Sigmoid colon (tissue), 7 donors: ENCODE measurements around the gene C1orf226. TPM values are rescaled to one million over a fixed set of nuclear protein-coding genes. Genes with fewer than 3 reads are reported as not detected.

Source experiments
- DNase-seq: peaks from one replicate; pipeline ENCODE4 v3.0.0-alpha.2; 2019
- H3K27ac ChIP-seq, 4 donors: fragments of 200-600 bp; sonication (generic); one replicate each; pipeline ENCODE4 v1.5.1; 2016 to 2019; ENCODE audit warnings: mild to moderate bottlenecking in 1 of 4
- H3K27me3 ChIP-seq, 3 donors: fragments of 200-600 bp; sonication (generic); one replicate each; pipeline ENCODE4 v1.5.1; 2019; ENCODE audit warnings: mild to moderate bottlenecking in 1 of 3
- H3K36me3 ChIP-seq, 4 donors: fragments of 200-600 bp; sonication (generic); one replicate each; pipeline ENCODE4 v1.5.1; 2016 to 2019
- H3K4me1 ChIP-seq, 4 donors: fragments of 200-600 bp; sonication (generic); one replicate each; pipeline ENCODE4 v1.5.1; 2017 to 2019
- H3K4me3 ChIP-seq, 4 donors: fragments of 200-600 bp; sonication (generic); one replicate each; pipeline ENCODE4 v1.5.1; 2017 to 2019; ENCODE audit warnings: mild to moderate bottlenecking in 2 of 4, moderate library complexity in 1 of 4
- H3K9me3 ChIP-seq, 4 donors: fragments of 200-600 bp in 3 of 4; sonication (generic) in 3 of 4; one replicate each; pipeline versions ENCODE4 v1.5.1 to v1.6.1; 2013 to 2019
- CTCF ChIP-seq, 4 experiments: fragments of 450-650 bp in 3 of 4; fragments of 200-600 bp in 1 of 4; IDR thresholded peaks; one replicate each; pipeline ENCODE4 v1.5.1; 2016 to 2019; ENCODE audit warnings: antibody characterized with exemption in 4 of 4, mild to moderate bottlenecking in 3 of 4, moderate library complexity in 2 of 4
- EP300 ChIP-seq, 4 donors: sonication (generic); formaldehyde crosslinking; IDR thresholded peaks; one replicate each; pipeline ENCODE4 v1.6.1; 2017; ENCODE audit warnings: antibody characterized with exemption in 4 of 4
- POLR2A ChIP-seq, 2 donors: fragments of 450-650 bp; IDR thresholded peaks; one replicate each; pipeline ENCODE4 v1.6.1; 2016; ENCODE audit warnings: antibody characterized with exemption in 2 of 2, mild to moderate bottlenecking in 2 of 2, moderate library complexity in 2 of 2
- POLR2AphosphoS5 ChIP-seq, 4 donors: sonication (generic); formaldehyde crosslinking; IDR thresholded peaks; one replicate each; pipeline ENCODE4 v1.6.1; 2017; ENCODE audit warnings: antibody characterized with exemption in 4 of 4
- WGBS, 2 donors: extraction: QIAGEN DNeasy Blood & Tissue Kit; methylation state at CpG; one replicate each; pipeline ENCODE4 v1.1.7; 2013; 5-methylcytosine and 5-hydroxymethylcytosine counted together
- intact Hi-C: fragments of 100-400 bp; cut with DNase I; formaldehyde crosslinking; loops from one replicate; pipeline ENCODE4 v1.15.1; 2023
- polyA plus RNA-seq, 3 donors: library from polyadenylated mRNA; stranded (reverse); fragments of 200-250 nt; gene quantifications; one replicate each; pipeline ENCODE4 v1.2.3, GENCODE V29; 2013
- total RNA-seq, 4 donors: library from RNA; depleted of rRNA; stranded (reverse); fragments of >200 nt; gene quantifications; one replicate each; pipeline ENCODE4 v1.1.0, GENCODE V29; 2016
- donor health status: healthy with polysubstance abuse.
- donor health status: Bipolar disorder and iron deficiency.
- donor health status: healthy.

The C1orf226 gene
- total and polyA plus RNA-seq, 7 donors = 6.6 to 16.1 (median 13.2) TPM

- TF ChIP-seq EP300 (IDR thresholded peaks at IDR 0.05) = no peak
- no peak for TF ChIP-seq POLR2AphosphoS5 (IDR thresholded peaks at IDR 0.05)
- TF ChIP-seq CTCF (IDR thresholded peaks at IDR 0.05) = no peak
- Histone ChIP-seq H3K4me3 (no peak overlapping the region), H3K36me3 (no peaks in the 10 kb centered on the region), H3K9me3 (no peaks in the 10 kb centered on the region), H3K27ac (no peak overlapping the region), H3K4me1 (no peaks in the 10 kb centered on the region), H3K27me3 (peaks cover 0 to 4% (median 0%) of the 10 kb centered on the region in 3 donors)
- WGBS, 2 donors = 80 to 83% methylated on average over 5 of the region's 5 CpGs
- intact Hi-C loops = no loop called here
- DNase-seq = no peak
Measured at GRCh38 chr1:162404550-162405160, 23.1 kb downstream of the C1orf226 start.

- Histone ChIP-seq H3K27me3 (no peaks in the 10 kb centered on the region), H3K36me3 (no peaks in the 10 kb centered on the region), H3K4me3 (no peak overlapping the region), H3K27ac (no peak overlapping the region), H3K9me3 (no peaks in the 10 kb centered on the region), H3K4me1 (no peaks in the 10 kb centered on the region)
- intact Hi-C loops = no loop called here
- no peak for DNase-seq
- WGBS, 2 donors = 65 to 70% methylated on average over 5 of the region's 5 CpGs
- TF ChIP-seq EP300 (IDR thresholded peaks at IDR 0.05) = no peak
- TF ChIP-seq POLR2AphosphoS5 (IDR thresholded peaks at IDR 0.05) = no peak
- TF ChIP-seq CTCF (IDR thresholded peaks at IDR 0.05) = no peak
- no peak for TF ChIP-seq POLR2A (IDR thresholded peaks at IDR 0.05)
Measured at GRCh38 chr1:162405800-162406199, 24.3 kb downstream of the C1orf226 start.

- H3K4me1 ChIP-seq = no peaks in the 10 kb centered on the region
- TF ChIP-seq POLR2AphosphoS5 (IDR thresholded peaks at IDR 0.05) = no peak
- no peak for TF ChIP-seq CTCF (IDR thresholded peaks at IDR 0.05)
- no peak for TF ChIP-seq EP300 (IDR thresholded peaks at IDR 0.05)
- TF ChIP-seq POLR2A (IDR thresholded peaks at IDR 0.05) = no peak
- no peaks in the 10 kb centered on the region for H3K9me3 ChIP-seq
- no peak for DNase-seq
- intact Hi-C loops = no loop called here
- whole genome bisulfite sequencing, 2 donors = 93 to 96% methylated on average over 2 of the region's 2 CpGs
- H3K36me3 ChIP-seq = no peaks in the 10 kb centered on the region
- no peak overlapping the region for H3K4me3 ChIP-seq
- no peaks in the 10 kb centered on the region for H3K27me3 ChIP-seq
- no peak overlapping the region for H3K27ac ChIP-seq
Measured at GRCh38 chr1:162406811-162407210, 25.3 kb downstream of the C1orf226 start.

GRCh38 chr1:162407539-162407938 lies 26.0 kb downstream of the C1orf226 start:
- TF ChIP-seq CTCF (IDR thresholded peaks at IDR 0.05) (no peak), POLR2A (IDR thresholded peaks at IDR 0.05) (no peak), POLR2AphosphoS5 (IDR thresholded peaks at IDR 0.05) (no peak), EP300 (IDR thresholded peaks at IDR 0.05) (no peak)
- H3K4me1 ChIP-seq = no peaks in the 10 kb centered on the region
- 94 to 96% methylated on average over 1 of the region's 1 CpG for WGBS, 2 donors
- no peak overlapping the region for H3K4me3 ChIP-seq
- no peak overlapping the region for H3K27ac ChIP-seq
- DNase-seq = no peak
- H3K36me3 ChIP-seq = no peaks in the 10 kb centered on the region
- intact Hi-C loops = no loop called here
- no peaks in the 10 kb centered on the region for H3K9me3 ChIP-seq
- H3K27me3 ChIP-seq = no peaks in the 10 kb centered on the region

- no peak within 1 kb of the TSS for H3K27ac ChIP-seq
- TF ChIP-seq CTCF (IDR thresholded peaks at IDR 0.05) (no peak), POLR2AphosphoS5 (IDR thresholded peaks at IDR 0.05) (no peak), EP300 (IDR thresholded peaks at IDR 0.05) (no peak), POLR2A (IDR thresholded peaks at IDR 0.05) (no peak)
- no peak within 1 kb of the TSS for H3K4me3 ChIP-seq
- no peaks in the 10 kb centered on the region for H3K36me3 ChIP-seq
- H3K9me3 ChIP-seq = no peaks in the 10 kb centered on the region
- no peaks in the 10 kb centered on the region for H3K4me1 ChIP-seq
- no peaks in the 10 kb centered on the region for H3K27me3 ChIP-seq
- no peak for DNase-seq
- intact Hi-C loops = no loop called here
- WGBS, 2 donors = 71 to 91% methylated on average over 3 of the region's 3 CpGs
Measured at GRCh38 chr1:162412002-162412401, 30.5 kb downstream of the C1orf226 start, which contains the start of gene SH2D1B. Gene SH2D1B, minus strand, starts transcription at chr1:162412136. Its CDS starts 120 bp downstream, at chr1:162412016.
